ENCODE data around the gene NDFIP1. TPM values are rescaled to one million over a fixed set of nuclear protein-coding genes. Genes with fewer than 3 reads are reported as not detected.

Gene NDFIP1
- total RNA-seq, 1 experiment from 2014 or later: 37.8 TPM

DNA sequence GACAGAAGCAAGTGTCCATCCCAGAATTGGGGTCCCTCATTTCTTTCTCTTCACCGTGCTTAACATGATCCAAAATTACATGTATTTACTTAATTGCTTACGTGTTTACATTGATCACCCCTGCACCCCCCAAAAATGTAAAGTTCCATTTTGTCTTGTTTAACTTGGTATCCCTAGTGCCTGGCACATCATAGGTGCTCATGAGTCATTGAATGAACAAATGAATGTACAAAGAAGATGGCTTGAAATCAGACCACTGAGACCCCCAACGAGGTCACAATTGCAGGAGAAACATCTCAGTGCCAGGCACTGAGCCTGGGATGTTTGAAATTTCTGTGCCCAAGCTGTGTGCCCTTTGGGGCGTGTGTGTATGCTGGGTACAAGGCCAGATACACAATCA is 45.2 kb upstream of the NDFIP1 start:
- ChIA-PET POLR2A (no interaction called here), CTCF (no interaction called here), RAD21 (ENCODE audit: low non-redundant PET in 1 of 2, low total read pairs in 2 of 2, uncharacterized antibody in 2 of 2, unreplicated experiment in 2 of 2) (no interaction called here)
- DNase-seq (ENCODE audit: low read depth, low spot score) (no peak), ATAC-seq (no peak)
- Histone ChIP-seq H3K4me2 (ENCODE audit: low read length) (no peak overlapping the region), H3K9me2 (ENCODE audit: insufficient read depth) (no peaks in the 10 kb centered on the region), H3K4me1 (ENCODE audit: control insufficient read depth in 1 of 2, insufficient read depth in 2 of 2, low read length in 2 of 2) (peaks cover 5 to 15% of the 10 kb centered on the region in 2 experiments), H3K27me3 (ENCODE audit: insufficient read depth, low read length) (no peaks in the 10 kb centered on the region), H3K27ac (ENCODE audit: low read depth, low read length) (no peak overlapping the region), H3K79me2 (ENCODE audit: insufficient read depth, low read length) (no peaks in the 10 kb centered on the region), H4K20me1 (ENCODE audit: insufficient read depth) (no peaks in the 10 kb centered on the region), H2AFZ (ENCODE audit: low read depth, low read length, poor library complexity, severe bottlenecking) (no peak overlapping the region), H3K36me3 (ENCODE audit: control insufficient read depth in 1 of 2, insufficient read depth in 2 of 2, low read length in 2 of 2) (no peaks in the 10 kb centered on the region), H3K9ac (ENCODE audit: low read length) (no peak overlapping the region), H3K9me3 (ENCODE audit: control insufficient read depth in 1 of 2, insufficient read depth in 1 of 2, low read depth in 1 of 2, low read length in 2 of 2) (no peaks in the 10 kb centered on the region), H3K4me3 (replicated peaks in 1 of 2; ENCODE audit: low read depth in 1 of 2, low read length in 2 of 2) (no peak overlapping the region)
- TF ChIP-seq REST (IDR thresholded peaks at IDR 0.05; ENCODE audit: low read depth) (no peak), ZFX (IDR thresholded peaks at IDR 0.05) (no peak), TCF7L2 (IDR thresholded peaks at IDR 0.05; ENCODE audit: borderline replicate concordance, extremely low read depth, insufficient read depth, insufficient read length) (no peak), YY1 (IDR thresholded peaks at IDR 0.05; ENCODE audit: extremely low read depth, insufficient replicate concordance, low read depth, low read length) (no peak), SP1 (IDR thresholded peaks at IDR 0.05; ENCODE audit: low read depth) (no peak)
- TF ChIP-seq, protein P1, sequence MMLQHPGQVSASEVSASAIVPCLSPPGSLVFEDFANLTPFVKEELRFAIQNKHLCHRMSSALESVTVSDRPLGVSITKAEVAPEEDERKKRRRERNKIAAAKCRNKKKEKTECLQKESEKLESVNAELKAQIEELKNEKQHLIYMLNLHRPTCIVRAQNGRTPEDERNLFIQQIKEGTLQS (IDR thresholded peaks at IDR 0.05): no peak
- BruUV-seq (replicated peaks): no TSS peak
- intact Hi-C loops (cut with micrococcal nuclease): no loop called here

Data from HCT116 (cell line).